Activated T-helper 9 cell treated with anti-CD3 and anti-CD28 coated beads, Interleukin-2, amount 50 U/mL, for 16 hours (primary cell): ENCODE data around the gene TBL1Y.
"Not testable (repeated sequence)": the region's sequence is repeated elsewhere in the genome, so short reads cannot be mapped to it uniquely, and the experiment has no call there.

Source experiments
- DNase-seq: peaks from one replicate; pipeline ENCODE4 v3.0.0-alpha.2; 2020; ENCODE audit warnings: low read depth

TBL1Y gene

DNA sequence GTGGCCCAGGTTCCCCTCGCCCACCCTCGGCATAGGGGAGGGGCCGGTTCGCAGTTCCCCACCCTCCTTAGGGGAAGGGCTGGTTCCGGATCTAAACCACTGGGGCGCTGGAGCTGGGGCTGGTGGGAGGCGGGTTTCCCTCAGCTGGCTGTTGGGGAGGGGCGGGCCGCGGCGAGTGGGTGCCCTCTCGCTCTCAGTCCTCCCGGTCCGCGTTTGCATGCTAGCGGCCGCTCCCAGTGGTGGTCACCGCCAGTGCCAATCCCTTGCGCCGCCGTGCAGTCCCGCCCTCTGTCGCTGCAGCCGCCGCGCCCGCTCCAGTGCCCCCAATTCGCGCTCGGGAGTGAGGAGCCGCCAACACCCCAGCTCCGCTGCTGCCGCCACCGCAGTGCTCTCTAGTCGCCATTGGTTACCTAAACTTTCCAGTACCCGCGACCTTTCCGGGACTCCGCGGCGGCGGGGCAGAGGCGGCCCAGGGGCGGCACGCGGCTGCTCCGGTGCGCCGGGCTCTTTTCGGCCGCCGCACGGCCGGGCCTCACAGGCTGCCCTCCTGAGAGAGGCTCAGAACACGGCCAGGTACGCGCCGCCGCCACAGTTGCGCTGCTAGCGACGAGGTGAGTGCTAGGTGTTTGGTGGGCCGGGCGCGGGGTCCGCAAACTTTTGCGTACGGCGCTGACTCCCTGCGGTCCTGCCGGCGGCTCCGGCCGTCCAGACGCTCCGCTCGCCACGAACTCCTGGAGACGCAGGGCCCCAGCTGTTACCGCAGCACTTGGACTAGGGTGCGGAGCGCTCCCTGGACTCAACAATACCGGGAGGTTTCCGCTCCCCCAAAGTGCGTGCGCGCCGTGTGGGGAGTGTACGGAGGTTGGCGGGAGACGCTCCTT lies at the start of gene TBL1Y:
Gene TBL1Y, plus strand, starts transcription at position 326 of the 881 bp plus-strand sequence. CDS start 114,388 bp downstream, outside the sequence.
- no peak for DNase-seq

DNA sequence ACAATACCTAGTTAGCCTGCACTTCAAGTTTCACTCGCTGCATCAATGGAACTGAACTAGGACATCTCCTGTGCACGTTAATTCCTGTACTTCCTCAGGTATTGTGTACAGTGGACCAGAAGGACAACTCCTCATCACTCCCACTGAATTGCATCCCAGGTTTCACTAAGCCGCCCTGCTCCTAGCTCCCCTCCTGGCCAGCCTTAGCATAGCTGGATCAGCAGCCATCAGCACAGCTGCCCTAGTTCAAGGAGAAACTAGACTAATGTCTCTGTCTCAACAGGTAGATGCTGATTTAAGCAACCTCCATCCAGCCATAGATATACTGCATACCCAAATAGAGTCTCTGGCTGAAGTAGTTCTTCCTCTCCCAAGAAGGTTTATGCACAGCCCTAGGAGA lies 16.0 kb upstream of the TBL1Y start:
- DNase-seq: no peak

DNA sequence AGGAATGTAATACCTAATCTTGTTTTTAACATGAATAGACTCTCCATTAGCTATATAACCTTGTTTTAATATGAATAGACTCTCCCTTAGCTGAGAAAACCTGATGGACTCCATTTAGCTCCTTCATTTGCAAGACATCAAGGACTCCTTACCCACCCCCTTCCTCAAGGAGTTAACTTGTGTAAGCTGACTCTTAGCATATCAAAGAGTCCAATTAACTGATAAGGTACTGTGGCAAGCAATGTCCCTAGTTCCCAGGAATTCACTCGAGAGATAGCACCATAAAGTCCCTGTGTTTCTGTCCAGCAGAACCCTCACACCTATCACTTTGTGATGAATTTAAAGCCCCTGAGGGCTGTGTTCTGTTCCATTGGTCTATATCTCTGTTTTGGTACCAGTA lies 15.3 kb upstream of the TBL1Y start:
- no peak for DNase-seq

DNA sequence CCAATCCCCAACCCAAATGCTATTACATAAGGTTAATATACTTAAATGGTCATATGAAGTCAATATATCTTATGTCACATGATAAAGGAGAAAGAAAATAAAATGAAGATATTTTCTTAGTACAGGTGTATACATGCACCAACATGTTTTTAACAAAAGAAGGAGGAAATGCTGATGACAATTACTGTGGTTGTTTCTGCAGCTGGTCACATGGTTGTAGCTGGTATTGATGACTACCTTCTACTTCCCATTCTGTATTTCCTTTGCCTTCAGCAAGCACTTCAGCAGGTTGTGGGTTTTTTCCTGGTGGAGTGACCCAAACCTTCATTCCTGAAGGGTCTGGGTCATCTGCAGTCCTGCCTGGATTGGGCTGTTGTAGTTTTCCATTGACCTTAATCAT lies 8.4 kb upstream of the TBL1Y start:
- not testable (repeated sequence) for DNase-seq

DNA sequence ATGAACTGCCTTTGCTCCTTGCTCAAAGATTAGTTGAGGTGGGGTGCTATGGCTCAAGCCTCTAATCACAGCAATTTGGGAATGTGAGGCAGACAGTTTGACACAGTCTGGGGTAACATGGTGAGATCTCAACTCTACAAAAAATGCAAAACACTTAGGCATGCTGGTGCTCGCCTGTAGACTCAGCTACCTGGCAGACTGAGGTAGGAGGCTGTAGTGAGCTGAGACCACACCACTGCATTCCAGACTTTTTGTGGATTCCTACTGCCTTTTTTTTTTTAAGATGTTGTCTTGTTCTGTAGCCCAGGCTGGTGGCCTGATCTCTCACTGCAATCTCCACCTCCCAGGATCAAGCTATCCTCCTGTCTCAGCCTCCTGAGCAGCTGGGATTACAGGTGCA lies 2.9 kb upstream of the TBL1Y start:
- no peak for DNase-seq

DNA sequence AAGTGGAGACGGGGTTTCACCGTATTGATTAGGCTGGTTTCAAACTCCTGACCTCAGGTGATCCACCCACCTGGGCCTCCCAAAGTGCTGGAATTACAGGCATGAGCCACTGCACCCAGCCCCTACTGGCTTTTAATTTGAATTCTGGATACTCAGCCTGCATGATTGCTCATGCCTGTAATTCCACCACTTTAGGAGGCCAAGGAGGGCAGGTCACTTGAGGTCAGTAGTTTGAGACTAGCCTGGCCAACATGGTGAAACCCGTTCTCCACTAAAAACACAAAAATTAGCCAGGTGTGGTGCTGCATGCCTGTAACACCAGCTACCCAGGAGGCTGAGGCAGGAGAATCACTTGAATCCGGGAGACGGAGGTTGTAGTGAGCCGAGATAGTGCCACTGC lies 2.5 kb upstream of the TBL1Y start:
- DNase-seq: not testable (repeated sequence)

DNA sequence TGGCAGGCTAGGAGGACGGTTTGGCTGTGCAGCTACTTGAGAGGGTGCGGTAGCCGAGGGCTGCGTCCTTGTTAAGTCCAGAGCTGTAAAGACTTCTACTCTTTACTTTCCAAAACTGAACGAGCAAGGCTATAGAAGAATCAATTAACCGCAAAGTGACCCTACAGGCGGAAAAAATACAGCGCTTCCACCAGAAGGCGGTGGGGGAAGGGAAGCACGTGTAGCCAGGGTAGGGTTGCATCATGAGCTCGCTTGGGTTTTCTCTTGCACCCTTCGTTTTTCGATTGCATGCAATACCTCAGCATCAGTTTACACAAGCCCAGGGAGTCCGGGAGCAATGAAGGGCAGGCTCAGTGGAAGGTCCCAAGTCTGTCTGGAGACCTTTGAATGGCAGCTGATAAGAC lies 1.4 kb upstream of the TBL1Y start:
- no peak for DNase-seq

DNA sequence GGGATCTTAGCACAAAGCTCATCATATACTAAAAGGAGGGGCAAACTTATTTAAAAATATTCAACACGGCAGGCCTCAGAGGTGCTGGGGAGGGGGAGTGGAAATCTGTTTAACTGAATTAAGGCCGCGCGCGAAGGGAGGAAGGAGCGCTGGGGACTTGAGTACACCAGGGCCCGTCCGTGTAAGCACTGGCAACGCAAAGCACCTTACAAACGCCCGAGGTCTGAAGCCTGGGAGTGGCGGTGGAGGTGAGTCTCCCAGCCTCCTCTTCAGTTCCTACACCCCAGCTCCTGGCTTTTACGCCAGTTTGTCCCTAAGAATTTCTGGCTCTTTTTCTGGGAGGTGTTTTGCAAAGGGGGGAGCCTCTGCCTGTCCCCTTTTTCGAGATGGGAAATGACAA lies 641 bp upstream of the TBL1Y start:
- no peak for DNase-seq

DNA sequence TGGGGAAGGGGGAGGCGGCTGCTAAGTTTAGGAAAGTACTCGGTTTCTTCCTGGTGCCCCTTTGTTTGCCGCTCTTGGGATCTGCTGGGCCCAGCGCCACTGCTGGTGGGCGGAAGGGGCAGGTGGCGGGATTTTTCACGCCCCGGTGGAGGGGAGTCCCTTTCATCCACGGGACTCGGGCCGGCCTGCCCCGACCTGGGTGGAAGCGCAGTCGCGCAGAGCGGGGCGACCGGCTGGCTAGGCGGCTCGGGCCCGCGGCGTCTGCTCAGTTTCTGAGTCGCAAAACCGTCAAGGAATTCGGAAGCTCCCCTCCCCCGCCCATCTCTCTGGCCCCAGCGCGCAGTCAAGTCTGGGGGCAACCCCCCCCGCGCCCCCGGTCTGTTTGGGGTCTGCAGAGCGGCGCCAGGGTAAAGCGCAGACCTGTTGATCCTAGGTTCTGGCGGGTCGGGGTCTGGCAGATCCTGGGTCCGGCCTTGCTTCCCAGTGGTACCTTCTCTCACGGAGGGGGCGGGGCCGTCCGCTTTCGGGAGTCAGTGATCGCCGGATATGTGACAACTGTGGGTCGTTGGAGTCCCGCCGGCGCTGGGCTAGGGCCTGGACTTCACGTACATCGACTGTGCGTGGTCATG lies 870 bp downstream of the TBL1Y start, which contains the start of gene AMELY:
Gene AMELY, minus strand, starts transcription at position 500 of the 629 bp plus-strand sequence. CDS start 39,144 bp downstream, outside the sequence.
- no peak for DNase-seq

DNA sequence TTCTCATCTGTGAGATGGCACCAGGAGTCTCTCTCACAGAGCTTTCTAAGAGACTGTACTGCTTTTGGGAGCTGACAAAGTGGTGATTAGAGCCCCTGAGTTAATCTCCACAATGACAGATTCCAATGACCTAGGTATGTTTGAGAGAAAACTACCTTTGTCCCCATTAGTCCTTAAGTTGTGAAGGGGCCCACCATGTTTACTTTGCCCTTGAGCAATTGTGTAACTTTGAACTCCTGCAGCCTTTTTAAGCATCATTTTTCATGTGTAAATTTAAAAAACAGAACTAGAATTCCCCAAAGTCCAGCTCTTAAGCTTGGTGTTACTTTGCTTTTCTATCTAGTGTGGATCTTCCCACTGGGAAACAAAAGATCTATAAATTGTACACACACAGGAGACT lies 2.9 kb downstream of the TBL1Y start:
- DNase-seq: no peak

DNA sequence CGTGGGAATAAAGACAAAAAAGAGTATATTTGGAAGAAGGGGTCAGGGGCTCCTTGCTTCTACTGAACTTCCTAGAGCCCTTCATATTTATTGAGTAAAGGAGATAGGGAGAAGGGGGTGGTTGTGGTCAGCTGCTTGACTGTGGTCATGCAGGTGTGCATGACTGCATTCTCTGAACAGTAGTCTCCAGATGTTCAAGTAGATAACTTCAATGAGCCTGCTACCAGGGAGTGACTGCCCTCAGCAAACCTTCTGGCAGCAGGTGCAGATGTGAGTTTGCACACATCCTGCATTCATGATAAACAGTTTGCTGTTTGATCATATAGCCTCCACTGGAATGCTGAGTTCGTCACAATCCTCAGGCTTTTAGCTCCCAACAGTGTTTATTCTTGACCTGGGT lies 10.6 kb downstream of the TBL1Y start:
- DNase-seq: no peak

DNA sequence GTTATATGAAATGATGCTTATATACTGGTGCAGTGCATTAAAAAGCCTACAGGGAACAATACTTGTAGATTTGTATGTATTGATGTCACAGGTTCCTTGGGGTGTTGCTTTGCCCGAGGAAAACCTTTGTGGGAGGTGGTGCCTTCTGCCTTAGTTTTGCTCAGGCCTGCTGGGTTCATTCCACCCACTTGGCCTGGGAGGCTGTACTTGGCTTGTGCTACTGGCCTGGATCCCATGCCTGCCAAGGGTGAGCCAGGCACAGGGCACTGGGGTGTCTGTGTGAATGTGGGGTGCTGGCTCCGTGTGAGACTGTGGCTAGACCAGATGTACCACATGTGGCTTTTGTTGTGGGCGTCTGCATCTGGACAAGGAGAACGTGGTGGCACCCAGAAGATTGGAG lies 17.8 kb downstream of the TBL1Y start:
- no peak for DNase-seq

DNA sequence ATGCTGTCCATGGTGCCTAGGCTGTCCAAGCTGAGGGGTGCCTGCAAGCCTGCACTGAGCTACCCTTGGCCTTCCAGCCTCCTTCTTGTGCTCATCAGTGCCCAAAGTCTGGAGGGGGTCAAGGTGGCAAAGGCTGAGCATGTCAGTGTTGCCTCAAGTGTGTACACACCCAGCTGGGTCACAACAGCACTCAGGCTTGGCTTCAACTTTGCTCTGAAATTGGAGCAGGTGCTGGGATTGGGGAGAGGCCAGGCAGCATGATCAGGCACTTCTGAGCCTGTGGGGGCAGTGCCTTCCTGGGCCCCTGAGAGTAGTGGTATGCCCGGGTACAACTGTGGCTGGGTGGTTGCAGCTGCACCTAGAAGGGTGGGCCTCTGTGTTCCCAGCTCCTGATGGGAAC lies 18.7 kb downstream of the TBL1Y start:
- DNase-seq: no peak

DNA sequence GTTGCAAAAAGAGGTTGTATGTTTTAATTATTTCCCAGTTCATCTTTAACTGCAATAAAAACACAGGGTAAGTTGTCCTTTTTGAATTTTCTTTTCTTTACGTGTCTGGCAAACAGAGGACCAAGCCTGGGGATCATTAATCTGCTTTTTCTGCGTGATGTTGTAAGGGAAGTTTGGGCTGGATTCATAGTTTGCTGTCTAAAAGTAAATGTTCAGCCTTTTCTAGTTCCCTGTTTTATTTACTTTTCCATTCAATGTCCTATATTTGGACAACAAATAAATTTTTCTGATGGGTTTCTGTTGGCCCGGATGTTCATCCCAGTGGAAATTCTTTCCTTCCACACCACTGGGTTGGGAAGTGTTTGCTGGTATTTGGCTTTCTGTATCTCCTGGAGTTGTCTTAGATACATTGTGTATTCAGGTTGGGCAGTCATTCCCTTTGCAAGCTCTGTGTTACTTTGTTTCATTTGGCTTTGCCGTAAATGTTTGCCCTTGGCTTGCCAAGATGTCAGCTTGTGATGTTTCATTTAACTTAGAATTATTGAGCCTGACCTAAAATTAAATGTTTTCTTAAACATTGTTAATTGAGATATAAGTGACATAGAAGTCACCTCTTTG lies 21.4 kb downstream of the TBL1Y start:
- DNase-seq: no peak

DNA sequence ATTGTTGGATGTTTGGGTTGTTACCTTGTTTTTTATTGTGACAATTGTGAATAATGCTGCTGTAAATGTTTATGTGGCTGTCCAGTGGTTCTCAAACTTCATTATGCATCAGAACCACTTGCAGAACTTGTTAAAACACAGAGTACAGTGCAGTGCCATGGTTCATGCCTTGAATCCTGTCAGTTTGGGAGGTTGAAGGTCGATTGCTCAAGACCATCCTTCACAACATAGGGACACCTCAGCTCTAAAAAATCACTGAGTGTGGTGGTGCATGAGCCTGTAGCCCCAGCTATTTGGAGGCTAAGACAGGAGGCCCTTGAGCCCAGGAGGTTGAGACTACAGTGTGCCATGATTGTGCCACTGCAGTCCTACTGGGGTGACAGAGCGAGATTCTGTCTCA lies 25.0 kb downstream of the TBL1Y start:
- no peak for DNase-seq

DNA sequence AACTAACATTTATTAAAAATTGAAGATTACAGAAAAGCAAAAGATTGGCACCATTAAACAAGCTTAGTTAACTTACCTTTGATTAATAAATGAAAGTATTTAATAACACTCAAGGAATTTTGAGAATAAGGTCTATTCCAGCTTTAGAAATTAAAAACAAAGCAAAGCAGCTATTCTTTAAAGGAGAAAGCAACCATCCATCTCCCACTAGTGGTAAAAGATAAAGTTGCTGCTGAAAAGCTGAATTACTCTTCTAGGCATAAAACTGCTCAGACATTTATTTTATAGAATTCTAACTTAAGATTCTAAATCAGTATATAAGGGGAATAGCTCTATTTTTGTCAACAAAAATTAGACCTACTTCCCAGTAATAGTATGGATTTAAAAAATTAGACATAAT lies 37.2 kb downstream of the TBL1Y start:
- no peak for DNase-seq

DNA sequence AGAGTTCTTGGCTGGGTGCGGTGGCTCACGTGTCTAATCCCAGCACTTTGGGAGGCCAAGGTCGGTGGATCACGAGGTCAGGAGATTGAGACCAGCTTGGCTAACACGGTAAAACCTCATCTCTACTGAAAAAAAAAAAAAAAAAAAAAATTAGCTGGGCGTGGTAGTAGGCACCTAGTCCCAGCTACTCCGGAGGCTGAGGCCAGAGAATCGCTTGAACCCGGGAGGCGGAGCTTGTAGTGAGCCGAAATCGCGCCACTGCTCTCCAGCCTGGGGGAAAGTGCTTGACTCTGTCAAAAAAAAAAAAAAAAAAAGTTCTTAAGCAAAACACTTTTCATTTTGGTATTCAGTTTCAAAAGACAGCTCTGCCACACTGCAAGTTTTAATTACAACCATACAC lies 37.9 kb downstream of the TBL1Y start:
- no peak for DNase-seq

DNA sequence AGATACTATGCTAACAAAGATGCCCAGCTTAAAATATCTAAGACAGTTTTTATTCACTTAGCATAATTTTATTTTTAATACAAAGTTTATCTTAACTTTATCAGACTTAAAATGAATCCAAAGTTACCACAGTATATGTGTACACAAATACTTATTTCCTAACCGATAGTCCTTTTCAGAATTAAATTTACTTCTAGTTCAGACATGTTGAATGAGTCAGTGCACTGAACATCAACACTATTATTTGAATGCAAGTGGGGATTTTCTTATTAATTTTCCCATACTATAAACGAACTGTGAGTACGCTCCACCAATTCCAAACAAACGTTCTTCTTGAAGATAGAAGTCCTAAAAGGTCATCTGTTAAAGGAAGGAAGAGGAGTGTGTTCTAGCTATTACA lies 39.5 kb downstream of the TBL1Y start:
- no peak for DNase-seq

DNA sequence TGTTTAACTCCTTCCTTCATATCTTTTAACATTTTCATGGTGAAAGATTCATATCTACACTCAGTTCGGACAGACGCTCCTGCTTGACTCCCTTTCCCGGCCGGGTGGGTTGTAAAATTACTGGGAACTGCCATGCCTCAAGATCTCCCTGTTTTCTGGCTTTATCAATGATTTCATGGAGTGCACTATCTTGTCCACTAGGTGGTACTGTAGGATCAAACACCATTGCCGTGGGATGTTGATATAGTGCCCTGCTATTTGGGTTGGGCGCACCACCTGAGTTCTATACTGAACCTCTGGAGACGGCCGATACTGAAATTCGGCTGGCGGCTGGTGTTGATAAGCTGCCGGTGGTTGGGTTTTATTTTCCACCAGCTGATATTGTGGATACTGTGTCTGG lies 54.2 kb downstream of the TBL1Y start:
- DNase-seq: no peak

DNA sequence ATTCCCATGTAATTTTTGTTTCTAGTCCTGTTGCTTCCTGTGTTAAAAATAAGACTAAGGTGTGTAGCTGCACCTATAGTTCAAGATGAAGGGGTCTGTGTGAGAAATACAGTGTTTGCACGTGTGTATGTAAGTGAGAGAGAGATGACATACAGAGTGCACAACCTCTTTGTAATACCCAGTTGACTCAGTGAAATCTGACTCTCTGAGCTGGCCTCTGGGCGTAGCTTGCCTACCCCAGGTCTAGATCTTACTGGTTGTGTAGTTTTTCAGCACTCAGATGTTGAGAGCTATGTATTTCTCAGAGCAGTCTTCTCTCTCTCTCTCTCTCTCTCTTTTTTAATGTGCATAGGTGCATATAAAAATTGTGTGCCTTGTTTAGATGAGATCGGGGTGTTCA lies 56.0 kb downstream of the TBL1Y start:
- DNase-seq: no peak

DNA sequence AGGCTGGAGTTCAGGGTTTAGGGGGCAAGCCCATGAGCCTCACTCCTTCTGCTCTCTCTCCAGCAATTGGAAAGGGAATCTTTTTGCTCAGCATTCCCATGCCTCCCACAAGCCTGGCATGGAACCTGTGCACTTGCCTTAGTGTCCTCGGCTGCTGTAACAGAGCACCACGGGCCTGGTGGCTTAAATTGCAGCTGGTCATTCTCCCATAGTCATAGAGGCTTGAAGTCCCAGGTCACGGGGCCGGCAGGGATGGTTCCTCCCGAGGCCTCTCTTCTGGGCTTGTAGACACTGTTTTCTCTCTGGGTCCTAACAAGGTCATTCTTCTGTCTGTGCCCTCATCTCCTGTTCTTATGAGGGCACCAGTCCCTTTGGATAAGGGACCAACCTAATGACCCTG lies 57.2 kb downstream of the TBL1Y start:
- no peak for DNase-seq

DNA sequence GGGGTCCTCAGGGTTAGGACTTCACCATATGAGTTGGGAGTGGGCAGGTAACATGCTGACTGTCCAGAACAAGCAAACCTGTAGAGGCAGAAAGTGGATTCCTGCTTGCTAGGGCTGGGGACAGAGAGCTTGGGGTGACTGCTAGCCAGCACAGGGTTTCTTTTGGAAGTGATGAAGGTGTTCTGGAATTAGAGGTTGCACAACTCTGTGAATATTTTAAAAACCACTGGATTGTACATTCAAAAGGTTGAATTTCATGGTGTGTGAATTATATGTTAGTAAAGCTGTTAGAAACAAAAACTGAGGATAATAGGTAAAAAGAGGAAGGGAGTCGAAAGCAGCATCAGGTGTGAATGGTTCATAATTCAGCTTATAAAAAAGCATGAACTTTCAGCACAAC lies 57.7 kb downstream of the TBL1Y start:
- DNase-seq: no peak

DNA sequence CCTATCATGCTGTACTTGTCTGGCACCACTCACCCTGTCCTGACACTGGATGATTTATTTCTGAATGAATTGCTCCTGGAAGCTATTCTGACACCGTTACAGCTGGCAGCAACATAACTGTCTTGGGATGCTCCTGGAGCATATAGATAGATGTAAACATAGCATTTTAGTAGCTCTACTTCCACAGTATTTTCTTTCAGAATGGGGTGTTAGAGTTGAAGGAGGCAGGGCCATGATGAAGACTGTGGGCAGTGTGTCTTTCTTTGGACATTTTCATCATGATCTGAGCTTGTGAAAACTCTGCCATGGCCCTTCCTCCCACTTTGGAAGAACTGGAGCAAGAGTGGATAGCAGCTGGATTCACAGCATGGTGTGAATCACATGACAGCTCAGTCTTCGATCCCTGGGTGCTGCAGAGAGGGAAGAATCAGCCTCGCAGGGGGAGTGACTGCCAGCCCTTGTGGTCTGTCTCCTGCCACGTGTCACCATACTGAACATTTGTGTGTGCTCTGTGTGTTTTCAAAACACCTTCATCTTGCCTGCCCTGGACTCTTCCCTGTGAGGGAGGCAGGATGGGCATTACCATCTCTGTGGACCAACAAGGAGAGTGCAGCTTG lies 61.9 kb downstream of the TBL1Y start:
- no peak for DNase-seq
